GM12872 (cell line): ENCODE data around the gene COL8A1.

Source experiments
- TF ChIP-seq, protein P1 (sequence below): IDR thresholded peaks from 3 replicates; pipeline ENCODE4 v1.5.1; 2011; ENCODE audit warnings: low read depth, mild to moderate bottlenecking, low read length, moderate library complexity; ENCODE audit not compliant: insufficient read depth

The COL8A1 gene

DNA sequence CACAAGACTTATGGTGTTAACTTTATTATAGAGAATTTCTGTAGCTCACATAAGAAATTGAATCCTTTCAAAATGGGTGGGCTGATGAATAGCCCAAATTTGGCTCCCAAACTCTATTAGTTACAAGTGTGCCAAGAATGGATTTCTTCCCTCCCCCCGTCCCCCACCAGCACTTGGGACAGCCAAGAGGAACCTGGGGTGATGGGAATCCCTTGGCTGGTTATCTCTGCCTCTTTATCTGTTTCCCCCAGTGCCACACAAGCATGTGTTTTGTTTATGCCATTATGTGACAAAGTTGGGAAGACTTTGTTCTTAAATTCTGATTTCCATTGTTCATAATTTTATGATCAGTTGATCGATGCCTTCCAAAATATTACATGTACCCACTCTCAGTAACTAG, 207.6 kb downstream of the COL8A1 start:
- TF ChIP-seq, protein P1, sequence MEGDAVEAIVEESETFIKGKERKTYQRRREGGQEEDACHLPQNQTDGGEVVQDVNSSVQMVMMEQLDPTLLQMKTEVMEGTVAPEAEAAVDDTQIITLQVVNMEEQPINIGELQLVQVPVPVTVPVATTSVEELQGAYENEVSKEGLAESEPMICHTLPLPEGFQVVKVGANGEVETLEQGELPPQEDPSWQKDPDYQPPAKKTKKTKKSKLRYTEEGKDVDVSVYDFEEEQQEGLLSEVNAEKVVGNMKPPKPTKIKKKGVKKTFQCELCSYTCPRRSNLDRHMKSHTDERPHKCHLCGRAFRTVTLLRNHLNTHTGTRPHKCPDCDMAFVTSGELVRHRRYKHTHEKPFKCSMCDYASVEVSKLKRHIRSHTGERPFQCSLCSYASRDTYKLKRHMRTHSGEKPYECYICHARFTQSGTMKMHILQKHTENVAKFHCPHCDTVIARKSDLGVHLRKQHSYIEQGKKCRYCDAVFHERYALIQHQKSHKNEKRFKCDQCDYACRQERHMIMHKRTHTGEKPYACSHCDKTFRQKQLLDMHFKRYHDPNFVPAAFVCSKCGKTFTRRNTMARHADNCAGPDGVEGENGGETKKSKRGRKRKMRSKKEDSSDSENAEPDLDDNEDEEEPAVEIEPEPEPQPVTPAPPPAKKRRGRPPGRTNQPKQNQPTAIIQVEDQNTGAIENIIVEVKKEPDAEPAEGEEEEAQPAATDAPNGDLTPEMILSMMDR: no peak

DNA sequence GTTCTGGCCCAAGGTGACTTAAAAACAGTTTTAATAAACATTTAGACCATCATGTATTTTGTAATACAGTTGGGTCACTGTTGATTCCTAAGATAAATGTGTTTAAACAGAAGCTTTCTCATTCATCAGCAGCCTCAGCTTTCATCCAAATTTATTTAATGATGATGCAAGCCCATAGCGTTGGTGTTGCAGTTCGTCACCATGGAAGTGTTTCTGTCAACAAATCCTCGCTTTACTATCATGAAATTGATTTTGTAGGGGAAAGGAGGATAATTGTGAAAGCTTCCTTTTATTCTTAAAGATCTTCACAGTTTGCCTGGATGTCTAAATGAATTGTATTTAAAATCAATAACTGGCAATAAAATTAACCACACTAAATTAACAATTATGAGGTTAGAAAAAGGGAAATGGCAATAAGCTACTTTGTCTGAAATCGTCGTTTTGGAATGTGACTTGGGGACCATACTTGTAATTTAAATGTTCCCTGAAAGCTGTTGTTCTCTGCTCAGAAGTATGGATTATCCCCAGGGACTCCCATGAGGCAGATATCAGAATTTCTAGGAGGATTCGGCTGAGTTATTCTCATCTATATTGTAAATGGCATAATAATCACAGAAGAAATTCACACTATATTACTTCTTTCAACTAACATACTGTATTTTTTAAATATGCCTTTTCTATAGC, 208.2 kb downstream of the COL8A1 start:
- TF ChIP-seq, protein P1: no peak

DNA sequence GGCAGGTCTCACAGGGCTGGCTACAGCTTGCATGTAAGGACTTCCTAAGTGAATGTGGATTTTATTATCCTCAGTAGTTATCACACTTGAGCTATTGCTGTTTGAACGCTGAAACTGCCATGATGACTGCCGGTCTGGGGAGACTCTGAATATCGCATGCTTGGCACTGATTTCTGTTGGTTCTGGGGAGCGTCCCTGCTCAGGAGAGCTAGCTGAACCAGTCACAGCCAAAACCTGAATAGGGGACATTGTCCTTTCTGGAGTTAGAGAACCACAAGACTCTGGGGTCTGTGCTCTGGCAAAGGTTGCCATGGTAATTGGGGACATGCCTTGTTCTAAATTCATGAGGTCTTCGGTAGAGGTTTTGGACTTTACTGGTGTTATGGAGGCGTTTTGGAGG, 210.0 kb downstream of the COL8A1 start:
- TF ChIP-seq, protein P1: no peak
